Measurements from ENCODE around the gene TP53TG5. TPM values are rescaled to one million over a fixed set of nuclear protein-coding genes. Genes with fewer than 3 reads are reported as not detected.

Gene TP53TG5
- total RNA-seq, result not detected in 2 replicates
- long read RNA-seq, result 0 reads

DNA sequence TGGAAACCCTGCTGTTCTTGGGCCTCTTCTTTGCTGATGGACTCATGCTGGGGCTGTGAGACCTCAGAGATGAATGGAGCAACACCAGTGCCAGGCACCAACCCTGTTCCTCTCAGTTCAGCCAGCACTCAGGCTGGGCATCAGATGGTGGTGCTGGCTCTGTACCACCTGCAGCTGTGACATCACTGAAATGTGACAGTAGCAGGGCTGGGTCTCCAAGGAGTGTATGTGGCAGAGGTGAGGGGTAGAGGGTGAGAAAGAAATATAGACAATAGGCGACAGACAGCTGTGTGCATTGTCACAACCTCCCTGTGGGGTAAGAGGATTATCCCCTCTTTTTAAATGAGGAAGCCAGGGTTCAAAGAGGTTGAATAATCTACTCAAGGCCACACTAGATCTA, at the start of gene TP53TG5:
Gene TP53TG5 (minus strand): TSS at position 135 of the 400 bp plus-strand sequence. CDS start 89 bp downstream, at position 46.
- peaks cover 10% of the 10 kb centered on the region for H3K4me1 Mint-ChIP-seq
- H3K27ac Mint-ChIP-seq (ENCODE audit: unreplicated experiment), result no peak within 1 kb of the TSS
- no peaks in the 10 kb centered on the region for H3K27me3 Mint-ChIP-seq (ENCODE audit: low read depth)
- no peak within 1 kb of the TSS for H3K4me3 Mint-ChIP-seq
- no peaks in the 10 kb centered on the region for H3K9me3 Mint-ChIP-seq
- TF ChIP-seq, protein P1, sequence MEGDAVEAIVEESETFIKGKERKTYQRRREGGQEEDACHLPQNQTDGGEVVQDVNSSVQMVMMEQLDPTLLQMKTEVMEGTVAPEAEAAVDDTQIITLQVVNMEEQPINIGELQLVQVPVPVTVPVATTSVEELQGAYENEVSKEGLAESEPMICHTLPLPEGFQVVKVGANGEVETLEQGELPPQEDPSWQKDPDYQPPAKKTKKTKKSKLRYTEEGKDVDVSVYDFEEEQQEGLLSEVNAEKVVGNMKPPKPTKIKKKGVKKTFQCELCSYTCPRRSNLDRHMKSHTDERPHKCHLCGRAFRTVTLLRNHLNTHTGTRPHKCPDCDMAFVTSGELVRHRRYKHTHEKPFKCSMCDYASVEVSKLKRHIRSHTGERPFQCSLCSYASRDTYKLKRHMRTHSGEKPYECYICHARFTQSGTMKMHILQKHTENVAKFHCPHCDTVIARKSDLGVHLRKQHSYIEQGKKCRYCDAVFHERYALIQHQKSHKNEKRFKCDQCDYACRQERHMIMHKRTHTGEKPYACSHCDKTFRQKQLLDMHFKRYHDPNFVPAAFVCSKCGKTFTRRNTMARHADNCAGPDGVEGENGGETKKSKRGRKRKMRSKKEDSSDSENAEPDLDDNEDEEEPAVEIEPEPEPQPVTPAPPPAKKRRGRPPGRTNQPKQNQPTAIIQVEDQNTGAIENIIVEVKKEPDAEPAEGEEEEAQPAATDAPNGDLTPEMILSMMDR (conservative IDR thresholded peaks at IDR 0.05), result no peak
- no peaks in the 10 kb centered on the region for H3K36me3 Mint-ChIP-seq (ENCODE audit: low read depth)
- DNase-seq (ENCODE audit: low read depth, low spot score), result no peak

GRCh38 chr20:45427236-45428149, 49.4 kb upstream of the TP53TG5 start:
- Mint-ChIP-seq H3K9me3 (no peaks in the 10 kb centered on the region), H3K27ac (ENCODE audit: unreplicated experiment) (no peak overlapping the region), H3K27me3 (ENCODE audit: low read depth) (no peaks in the 10 kb centered on the region), H3K4me3 (no peak overlapping the region), H3K4me1 (peaks cover 5% of the 10 kb centered on the region), H3K36me3 (ENCODE audit: low read depth) (no peaks in the 10 kb centered on the region)
- TF ChIP-seq, protein P1 (conservative IDR thresholded peaks at IDR 0.05), result no peak
- DNase-seq (ENCODE audit: low read depth, low spot score), result no peak

DNA sequence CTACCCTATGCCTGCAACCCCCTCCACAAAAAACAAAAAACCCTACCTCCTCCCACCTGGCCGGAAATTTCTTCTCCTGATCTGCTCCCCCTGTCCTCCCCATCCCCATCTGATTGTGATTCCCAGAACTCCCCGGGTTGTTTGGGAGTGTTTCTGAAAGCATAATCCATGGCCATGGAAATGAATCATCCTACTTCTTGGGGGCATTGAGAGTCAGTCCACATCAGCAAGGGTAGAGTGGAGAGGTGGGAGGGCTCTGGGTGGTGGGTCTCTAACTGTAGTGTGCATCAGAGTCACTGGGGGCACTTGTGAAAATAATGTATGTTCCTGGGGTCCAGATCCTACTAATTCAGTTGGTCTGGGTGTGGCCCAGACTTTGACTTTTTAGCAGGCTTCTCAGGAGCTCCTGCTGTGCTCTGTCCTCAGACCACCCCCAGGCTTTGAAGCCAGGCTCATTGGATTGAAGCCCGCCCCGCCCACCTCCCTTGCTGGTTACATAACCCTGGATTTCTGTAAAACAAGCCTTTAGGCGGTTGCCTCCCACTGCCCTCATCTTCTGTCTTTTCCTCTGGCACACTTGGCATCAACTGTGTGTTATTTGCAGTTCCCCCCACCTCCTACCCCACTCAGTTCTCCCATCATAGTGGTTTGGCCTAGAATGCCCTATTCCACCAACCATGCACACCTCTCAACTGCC, 48.3 kb upstream of the TP53TG5 start:
- no peak for DNase-seq (ENCODE audit: low read depth, low spot score)
- H3K27ac Mint-ChIP-seq (ENCODE audit: unreplicated experiment), result no peak overlapping the region
- no peaks in the 10 kb centered on the region for H3K27me3 Mint-ChIP-seq (ENCODE audit: low read depth)
- H3K4me3 Mint-ChIP-seq, result no peak overlapping the region
- H3K4me1 Mint-ChIP-seq, result peaks cover 5% of the 10 kb centered on the region
- no peaks in the 10 kb centered on the region for H3K36me3 Mint-ChIP-seq (ENCODE audit: low read depth)
- TF ChIP-seq, protein P1 (conservative IDR thresholded peaks at IDR 0.05), result no peak
- H3K9me3 Mint-ChIP-seq, result no peaks in the 10 kb centered on the region

DNA sequence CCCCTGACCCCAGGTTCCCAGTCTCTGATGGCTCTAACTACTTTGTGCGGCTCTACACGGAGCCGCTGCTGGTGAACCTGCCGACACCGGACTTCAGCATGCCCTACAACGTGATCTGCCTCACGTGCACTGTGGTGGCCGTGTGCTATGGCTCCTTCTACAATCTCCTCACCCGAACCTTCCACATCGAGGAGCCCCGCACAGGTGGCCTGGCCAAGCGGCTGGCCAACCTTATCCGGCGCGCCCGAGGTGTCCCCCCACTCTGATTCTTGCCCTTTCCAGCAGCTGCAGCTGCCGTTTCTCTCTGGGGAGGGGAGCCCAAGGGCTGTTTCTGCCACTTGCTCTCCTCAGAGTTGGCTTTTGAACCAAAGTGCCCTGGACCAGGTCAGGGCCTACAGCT, 47.4 kb upstream of the TP53TG5 start:
- TF ChIP-seq, protein P1 (conservative IDR thresholded peaks at IDR 0.05), result no peak

GRCh38 chr20:45423700-45424099, 45.6 kb upstream of the TP53TG5 start:
- H3K27me3 Mint-ChIP-seq (ENCODE audit: low read depth), result no peaks in the 10 kb centered on the region

More for the DNA sequence above, 47.4 kb upstream of the TP53TG5 start:
- Mint-ChIP-seq H3K4me1 (peaks cover 5% of the 10 kb centered on the region), H3K27me3 (ENCODE audit: low read depth) (no peaks in the 10 kb centered on the region), H3K27ac (ENCODE audit: unreplicated experiment) (no peak overlapping the region), H3K36me3 (ENCODE audit: low read depth) (no peaks in the 10 kb centered on the region), H3K9me3 (no peaks in the 10 kb centered on the region), H3K4me3 (no peak overlapping the region)
- DNase-seq (ENCODE audit: low read depth, low spot score), result no peak

More at GRCh38 chr20:45423700-45424099, 45.6 kb upstream of the TP53TG5 start:
- Mint-ChIP-seq H3K9me3 (no peaks in the 10 kb centered on the region), H3K27ac (ENCODE audit: unreplicated experiment) (no peak overlapping the region), H3K36me3 (ENCODE audit: low read depth) (no peaks in the 10 kb centered on the region), H3K4me3 (no peak overlapping the region), H3K4me1 (no peaks in the 10 kb centered on the region)
- DNase-seq (ENCODE audit: low read depth, low spot score), result no peak
- TF ChIP-seq, protein P1 (conservative IDR thresholded peaks at IDR 0.05), result no peak
